Fibroblast of lung (primary cell): ENCODE data around the gene LGALS1.
A peak's percentile ranks its signal among the peaks of the same experiment; 100 is the strongest.

Experiments used
- CTCF ChIP-seq, 2 donors: IDR thresholded peaks in 1 of 2; conservative IDR thresholded peaks in 1 of 2; 1 replicate in 1 of 2; 2 replicates in 1 of 2; pipeline ENCODE4 v1.5.1; 2011 to 2012; ENCODE audit warnings: low read length in 2 of 2, control low read depth in 1 of 2, inconsistent platforms in 1 of 2, low read depth in 1 of 2, mild to moderate bottlenecking in 1 of 2
- EZH2 ChIP-seq: IDR thresholded peaks from 2 replicates; pipeline ENCODE4 v1.5.1; 2012; ENCODE audit warnings: low read length, control low read depth, mild to moderate bottlenecking; ENCODE audit errors: missing control alignments

- TF ChIP-seq EZH2, result no peak
- TF ChIP-seq CTCF (conservative IDR thresholded peaks at IDR 0.05 in 1 of 2, IDR thresholded peaks at IDR 0.05 in 1 of 2; ENCODE audit: low read depth in 1 of 2, low read length in 2 of 2), result peak in 1 of 2 donors; percentile 20
Measured at GRCh38 chr22:37634417-37634924, 41.0 kb upstream of the LGALS1 start.
